ENCODE measurements around the gene SIRT2. TPM values are rescaled to one million over a fixed set of nuclear protein-coding genes. Genes with fewer than 3 reads are reported as not detected.
"Not testable (repeated sequence)": the region's sequence is repeated elsewhere in the genome, so short reads cannot be mapped to it uniquely, and the experiment has no call there.

The SIRT2 gene
- polyA plus RNA-seq, 1 donor from 2014 or later = 102 TPM

DNA sequence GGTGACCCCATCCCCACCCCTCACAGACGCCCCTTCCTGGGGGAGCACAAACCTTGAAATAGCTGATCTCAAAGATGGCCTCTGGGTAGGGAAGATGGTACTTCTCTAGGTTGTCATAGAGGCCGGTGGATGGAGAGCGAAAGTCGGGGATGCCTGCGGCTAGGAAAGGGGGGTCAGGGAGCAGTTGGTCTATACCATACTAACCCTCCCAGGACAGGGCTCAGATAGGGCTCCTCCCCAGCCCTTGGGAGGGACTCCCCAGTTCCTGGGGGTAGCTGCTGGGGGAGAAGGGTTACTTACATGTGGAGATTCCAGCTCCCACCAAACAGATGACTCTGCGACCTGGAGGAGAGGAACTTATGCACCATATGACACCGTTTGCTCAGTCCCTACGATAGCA is 9.6 kb downstream of the SIRT2 start:
- Histone ChIP-seq H3K79me2 (replicated peaks; ENCODE audit: insufficient read depth, low read length) (no peaks in the 10 kb centered on the region), H3K27ac (ENCODE audit: low read length) (no peak overlapping the region), H3F3A (ENCODE audit: insufficient read depth, low read length, poor library complexity, severe bottlenecking) (no peaks in the 10 kb centered on the region), H3K4me2 (ENCODE audit: low read length) (no peak overlapping the region), H3K27me3 (ENCODE audit: insufficient read depth, low read depth, low read length) (no peaks in the 10 kb centered on the region), H3K4me3 (ENCODE audit: low read length) (no peak overlapping the region), H4K20me1 (ENCODE audit: insufficient read depth) (no peaks in the 10 kb centered on the region), H3K36me3 (ENCODE audit: insufficient read depth, low read length) (no peaks in the 10 kb centered on the region), H3K9ac (ENCODE audit: low read length) (no peak overlapping the region), H3K9me3 (ENCODE audit: low read length) (no peaks in the 10 kb centered on the region), H3K9me2 (ENCODE audit: insufficient read depth, low read length) (no peaks in the 10 kb centered on the region), H2AFZ (ENCODE audit: low read depth, low read length) (no peak overlapping the region)
- no peak for TF ChIP-seq EZH2 (IDR thresholded peaks at IDR 0.05; ENCODE audit: borderline replicate concordance, insufficient read depth, low read length, poor library complexity, severe bottlenecking)
- no peak for TF ChIP-seq EP300 (conservative IDR thresholded peaks at IDR 0.05; ENCODE audit: poor library complexity, severe bottlenecking)
- no peak for TF ChIP-seq TAF1 (IDR thresholded peaks at IDR 0.05; ENCODE audit: low read depth)
- TF ChIP-seq, protein P1, sequence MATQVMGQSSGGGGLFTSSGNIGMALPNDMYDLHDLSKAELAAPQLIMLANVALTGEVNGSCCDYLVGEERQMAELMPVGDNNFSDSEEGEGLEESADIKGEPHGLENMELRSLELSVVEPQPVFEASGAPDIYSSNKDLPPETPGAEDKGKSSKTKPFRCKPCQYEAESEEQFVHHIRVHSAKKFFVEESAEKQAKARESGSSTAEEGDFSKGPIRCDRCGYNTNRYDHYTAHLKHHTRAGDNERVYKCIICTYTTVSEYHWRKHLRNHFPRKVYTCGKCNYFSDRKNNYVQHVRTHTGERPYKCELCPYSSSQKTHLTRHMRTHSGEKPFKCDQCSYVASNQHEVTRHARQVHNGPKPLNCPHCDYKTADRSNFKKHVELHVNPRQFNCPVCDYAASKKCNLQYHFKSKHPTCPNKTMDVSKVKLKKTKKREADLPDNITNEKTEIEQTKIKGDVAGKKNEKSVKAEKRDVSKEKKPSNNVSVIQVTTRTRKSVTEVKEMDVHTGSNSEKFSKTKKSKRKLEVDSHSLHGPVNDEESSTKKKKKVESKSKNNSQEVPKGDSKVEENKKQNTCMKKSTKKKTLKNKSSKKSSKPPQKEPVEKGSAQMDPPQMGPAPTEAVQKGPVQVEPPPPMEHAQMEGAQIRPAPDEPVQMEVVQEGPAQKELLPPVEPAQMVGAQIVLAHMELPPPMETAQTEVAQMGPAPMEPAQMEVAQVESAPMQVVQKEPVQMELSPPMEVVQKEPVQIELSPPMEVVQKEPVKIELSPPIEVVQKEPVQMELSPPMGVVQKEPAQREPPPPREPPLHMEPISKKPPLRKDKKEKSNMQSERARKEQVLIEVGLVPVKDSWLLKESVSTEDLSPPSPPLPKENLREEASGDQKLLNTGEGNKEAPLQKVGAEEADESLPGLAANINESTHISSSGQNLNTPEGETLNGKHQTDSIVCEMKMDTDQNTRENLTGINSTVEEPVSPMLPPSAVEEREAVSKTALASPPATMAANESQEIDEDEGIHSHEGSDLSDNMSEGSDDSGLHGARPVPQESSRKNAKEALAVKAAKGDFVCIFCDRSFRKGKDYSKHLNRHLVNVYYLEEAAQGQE (IDR thresholded peaks at IDR 0.05; ENCODE audit: borderline replicate concordance) = no peak
- no peak for TF ChIP-seq POLR2AphosphoS5 (IDR thresholded peaks at IDR 0.05)
- no peak for TF ChIP-seq RAD21 (conservative IDR thresholded peaks at IDR 0.05)
- TF ChIP-seq, protein P2, sequence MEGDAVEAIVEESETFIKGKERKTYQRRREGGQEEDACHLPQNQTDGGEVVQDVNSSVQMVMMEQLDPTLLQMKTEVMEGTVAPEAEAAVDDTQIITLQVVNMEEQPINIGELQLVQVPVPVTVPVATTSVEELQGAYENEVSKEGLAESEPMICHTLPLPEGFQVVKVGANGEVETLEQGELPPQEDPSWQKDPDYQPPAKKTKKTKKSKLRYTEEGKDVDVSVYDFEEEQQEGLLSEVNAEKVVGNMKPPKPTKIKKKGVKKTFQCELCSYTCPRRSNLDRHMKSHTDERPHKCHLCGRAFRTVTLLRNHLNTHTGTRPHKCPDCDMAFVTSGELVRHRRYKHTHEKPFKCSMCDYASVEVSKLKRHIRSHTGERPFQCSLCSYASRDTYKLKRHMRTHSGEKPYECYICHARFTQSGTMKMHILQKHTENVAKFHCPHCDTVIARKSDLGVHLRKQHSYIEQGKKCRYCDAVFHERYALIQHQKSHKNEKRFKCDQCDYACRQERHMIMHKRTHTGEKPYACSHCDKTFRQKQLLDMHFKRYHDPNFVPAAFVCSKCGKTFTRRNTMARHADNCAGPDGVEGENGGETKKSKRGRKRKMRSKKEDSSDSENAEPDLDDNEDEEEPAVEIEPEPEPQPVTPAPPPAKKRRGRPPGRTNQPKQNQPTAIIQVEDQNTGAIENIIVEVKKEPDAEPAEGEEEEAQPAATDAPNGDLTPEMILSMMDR (IDR thresholded peaks at IDR 0.05; ENCODE audit: poor library complexity, severe bottlenecking) = no peak

DNA sequence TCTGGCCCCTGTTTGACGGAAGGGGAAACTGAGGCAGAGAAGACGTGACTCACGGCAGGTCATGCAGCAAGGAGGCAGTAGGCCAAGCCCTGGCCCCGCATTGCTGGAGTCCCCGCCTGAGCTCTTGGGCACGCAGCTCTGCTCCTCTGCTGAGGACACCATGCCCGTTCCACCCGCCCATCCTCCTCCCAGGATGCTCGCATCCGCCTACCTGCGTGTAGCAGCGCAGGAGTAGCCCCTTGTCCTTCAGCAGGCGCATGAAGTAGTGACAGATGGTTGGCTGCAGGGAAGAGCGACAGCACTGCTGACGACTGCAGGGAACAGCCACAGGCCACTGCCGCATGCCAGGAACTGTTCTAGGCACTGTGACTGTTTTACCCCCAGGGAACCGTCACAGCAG is 10.5 kb downstream of the SIRT2 start:
- Histone ChIP-seq H3F3A (ENCODE audit: insufficient read depth, low read length, poor library complexity, severe bottlenecking) (no peaks in the 10 kb centered on the region), H3K4me2 (ENCODE audit: low read length) (no peak overlapping the region), H4K20me1 (ENCODE audit: insufficient read depth) (no peaks in the 10 kb centered on the region), H3K36me3 (ENCODE audit: insufficient read depth, low read length) (no peaks in the 10 kb centered on the region), H3K9me3 (ENCODE audit: low read length) (no peaks in the 10 kb centered on the region), H3K9ac (ENCODE audit: low read length) (no peak overlapping the region), H2AFZ (ENCODE audit: low read depth, low read length) (no peak overlapping the region), H3K27ac (ENCODE audit: low read length) (no peak overlapping the region), H3K79me2 (replicated peaks; ENCODE audit: insufficient read depth, low read length) (no peaks in the 10 kb centered on the region), H3K4me3 (ENCODE audit: low read length) (no peak overlapping the region), H3K9me2 (ENCODE audit: insufficient read depth, low read length) (no peaks in the 10 kb centered on the region), H3K27me3 (ENCODE audit: insufficient read depth, low read depth, low read length) (no peaks in the 10 kb centered on the region)
- no peak for TF ChIP-seq EZH2 (IDR thresholded peaks at IDR 0.05; ENCODE audit: borderline replicate concordance, insufficient read depth, low read length, poor library complexity, severe bottlenecking)
- no peak for TF ChIP-seq POLR2AphosphoS5 (IDR thresholded peaks at IDR 0.05)
- TF ChIP-seq SMC3 (conservative IDR thresholded peaks at IDR 0.05; ENCODE audit: poor library complexity) = no peak
- TF ChIP-seq, protein P2 (IDR thresholded peaks at IDR 0.05; ENCODE audit: poor library complexity, severe bottlenecking) = no peak
- TF ChIP-seq, protein P1 (IDR thresholded peaks at IDR 0.05; ENCODE audit: borderline replicate concordance) = no peak
- no peak for TF ChIP-seq TAF1 (IDR thresholded peaks at IDR 0.05; ENCODE audit: low read depth)

DNA sequence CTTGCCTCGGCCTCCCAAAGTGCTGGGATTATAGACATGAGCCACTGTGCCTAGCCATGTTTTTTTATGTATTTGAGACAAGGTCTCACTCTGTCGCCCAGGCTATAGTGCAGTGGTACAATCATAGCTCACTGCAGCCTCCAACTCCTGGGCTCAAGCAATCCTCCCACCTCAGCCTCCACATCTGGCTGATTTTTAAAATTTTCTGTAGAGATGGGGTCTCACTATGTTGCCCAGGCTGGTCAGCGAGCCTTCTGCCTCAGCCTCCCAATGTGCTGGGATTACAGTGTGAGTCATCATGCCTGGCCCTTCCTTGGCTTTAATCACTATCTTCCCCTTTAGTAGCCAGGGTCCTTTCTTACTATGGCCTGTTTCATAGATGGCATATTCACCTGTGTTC is 14.7 kb downstream of the SIRT2 start:
- not testable (repeated sequence) for H3K79me2 ChIP-seq (replicated peaks; ENCODE audit: insufficient read depth, low read length); H3K9me2 ChIP-seq (ENCODE audit: insufficient read depth, low read length); H3F3A ChIP-seq (ENCODE audit: insufficient read depth, low read length, poor library complexity, severe bottlenecking); H3K4me2 ChIP-seq (ENCODE audit: low read length); H3K36me3 ChIP-seq (ENCODE audit: insufficient read depth, low read length); H3K27ac ChIP-seq (ENCODE audit: low read length); H3K9me3 ChIP-seq (ENCODE audit: low read length); H4K20me1 ChIP-seq (ENCODE audit: insufficient read depth); H2AFZ ChIP-seq (ENCODE audit: low read depth, low read length); H3K4me3 ChIP-seq (ENCODE audit: low read length); H3K27me3 ChIP-seq (ENCODE audit: insufficient read depth, low read depth, low read length); H3K9ac ChIP-seq (ENCODE audit: low read length)
